CD4-positive, alpha-beta memory T cell (primary cell): Measurements from ENCODE around the gene GPX4. TPM values are rescaled to one million over a fixed set of nuclear protein-coding genes. Genes with fewer than 3 reads are reported as not detected.

Experiments used
- CTCF ChIA-PET: fragments of 350-600 bp; sonication (Branson Sonifier 250); formaldehyde crosslinking; loops from one replicate; lab custom pipeline; 2021; ENCODE audit warnings: inconsistent platforms; ENCODE audit not compliant: partially characterized antibody; lab: Charles Lee
- POLR2A ChIA-PET: fragments of 350-600 bp; sonication (Branson Sonifier 250); formaldehyde crosslinking; loops from one replicate; lab custom pipeline; 2021; ENCODE audit not compliant: partially characterized antibody; lab: Charles Lee
- DNase-seq, 5 donors: peaks; one replicate each; pipeline versions ENCODE4 v3.0.0 to v3.0.0-alpha.2; 2020 to 2022; ENCODE audit warnings: mixed read lengths in 1 of 5
- H3K27ac ChIP-seq: one replicate; pipeline ENCODE4 v1.7.0; 2013; ENCODE audit warnings: low read depth, low read length
- H3K27me3 ChIP-seq: 2 replicates; pipeline ENCODE4 v1.7.0; 2013; ENCODE audit warnings: mild to moderate bottlenecking, low read length, moderate library complexity; ENCODE audit not compliant: insufficient read depth
- H3K36me3 ChIP-seq: 2 replicates; pipeline ENCODE4 v1.7.0; 2013; ENCODE audit warnings: mild to moderate bottlenecking, low read length, moderate library complexity; ENCODE audit not compliant: insufficient read depth
- H3K4me1 ChIP-seq: 2 replicates; pipeline ENCODE4 v1.7.0; 2013; ENCODE audit warnings: mild to moderate bottlenecking, low read length, moderate library complexity; ENCODE audit not compliant: insufficient read depth
- H3K4me3 ChIP-seq, 2 donors: one replicate each; pipeline ENCODE4 v1.7.0; 2013; ENCODE audit warnings: low read length in 2 of 2, mild to moderate bottlenecking in 1 of 2
- H3K9me3 ChIP-seq, 2 donors: one replicate each; pipeline ENCODE4 v1.7.0; 2013; ENCODE audit warnings: low read length in 2 of 2, control low read depth in 1 of 2; ENCODE audit not compliant: control insufficient read depth in 1 of 2
- H3K27ac Mint-ChIP-seq, 7 donors: one replicate each; pipeline ENCODE4 v1.8.0; 2020 to 2021; ENCODE audit warnings: mixed read lengths in 7 of 7, mild to moderate bottlenecking in 6 of 7, inconsistent platforms in 3 of 7, moderate library complexity in 3 of 7
- H3K27me3 Mint-ChIP-seq, 2 donors: one replicate each; pipeline ENCODE4 v1.8.0; 2020 to 2021; ENCODE audit warnings: mixed read lengths in 2 of 2
- H3K36me3 Mint-ChIP-seq, 2 donors: one replicate each; pipeline ENCODE4 v1.8.0; 2020 to 2021; ENCODE audit warnings: mixed read lengths in 2 of 2, inconsistent platforms in 1 of 2, mild to moderate bottlenecking in 1 of 2
- H3K4me1 Mint-ChIP-seq, 4 donors: one replicate each; pipeline ENCODE4 v1.8.0; 2020 to 2021; ENCODE audit warnings: mixed read lengths in 4 of 4, mild to moderate bottlenecking in 1 of 4
- H3K4me3 Mint-ChIP-seq, 8 donors: one replicate each; pipeline ENCODE4 v1.8.0; 2020 to 2021; ENCODE audit warnings: mixed read lengths in 8 of 8, mild to moderate bottlenecking in 7 of 8, moderate library complexity in 6 of 8, inconsistent platforms in 3 of 8
- H3K9me3 Mint-ChIP-seq, 8 donors: one replicate each; pipeline ENCODE4 v1.8.0; 2020 to 2021; ENCODE audit warnings: mixed read lengths in 8 of 8, mild to moderate bottlenecking in 5 of 8, inconsistent platforms in 3 of 8, moderate library complexity in 1 of 8
- intact Hi-C: fragments of 100-400 bp; cut with micrococcal nuclease; formaldehyde crosslinking; loops from one replicate; pipeline ENCODE4 v1.15.1; 2023
- polyA plus RNA-seq, 2 donors: library from polyadenylated mRNA; unstranded; fragments of 300-500 nt; fragmentation: Illumina TruSeq; gene quantifications; one replicate each; pipeline ENCODE4 v1.2.3, GENCODE V29; 2021
- total RNA-seq, 2 experiments: library from RNA; stranded (reverse); gene quantifications; one replicate each; pipeline ENCODE4 v1.2.3, GENCODE V29; 2021

Gene GPX4
- total and polyA plus RNA-seq, 4 experiments from 2014 or later: 210 to 406 (median 310) TPM

DNA sequence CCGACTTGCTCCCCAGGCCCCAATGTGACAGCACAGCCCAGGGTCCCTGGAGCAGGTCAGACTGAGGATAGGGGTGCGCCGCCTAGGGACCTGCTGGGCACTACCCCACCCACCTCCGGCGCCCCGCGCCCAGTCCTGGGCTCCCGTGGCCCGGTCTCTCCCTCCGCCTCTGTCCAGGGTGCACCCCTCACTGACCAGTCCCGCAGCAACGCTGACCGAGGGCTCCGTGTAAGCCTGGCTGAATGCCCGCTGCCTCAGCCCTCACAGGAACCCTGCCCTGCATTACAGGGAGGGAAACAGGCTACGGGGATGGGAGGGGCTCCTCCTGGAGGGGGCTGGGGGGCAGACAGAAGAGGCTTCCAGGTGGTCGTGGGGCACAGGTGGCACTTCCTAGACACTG is 31.7 kb downstream of the GPX4 start:
- no peak for DNase-seq
- Mint-ChIP-seq H3K27ac (peak overlapping the region in 2 of 7 donors; percentile 75 to 94), H3K27me3 (no peaks in the 10 kb centered on the region), H3K9me3 (peaks cover 0 to 2% (median 0%) of the 10 kb centered on the region in 8 donors), H3K4me3 (no peak overlapping the region), H3K4me1 (peaks cover 9 to 25% (median 13%) of the 10 kb centered on the region in 4 donors), H3K36me3 (peaks cover 11 to 16% of the 10 kb centered on the region in 2 donors)
- ChIA-PET CTCF (no interaction called here), POLR2A (interaction anchor here (0.5 kb wide), 1 partner anchor 59 kb away, joined by 3 read pairs; no protein-coding TSS in a partner anchor)
- no peaks in the 10 kb centered on the region for H3K36me3 ChIP-seq
- H3K27me3 ChIP-seq: no peaks in the 10 kb centered on the region
- H3K9me3 ChIP-seq: no peaks in the 10 kb centered on the region
- intact Hi-C loops: no loop called here
- H3K4me3 ChIP-seq: no peak overlapping the region
- peaks cover 33% of the 10 kb centered on the region for H3K4me1 ChIP-seq
- no peak overlapping the region for H3K27ac ChIP-seq

DNA sequence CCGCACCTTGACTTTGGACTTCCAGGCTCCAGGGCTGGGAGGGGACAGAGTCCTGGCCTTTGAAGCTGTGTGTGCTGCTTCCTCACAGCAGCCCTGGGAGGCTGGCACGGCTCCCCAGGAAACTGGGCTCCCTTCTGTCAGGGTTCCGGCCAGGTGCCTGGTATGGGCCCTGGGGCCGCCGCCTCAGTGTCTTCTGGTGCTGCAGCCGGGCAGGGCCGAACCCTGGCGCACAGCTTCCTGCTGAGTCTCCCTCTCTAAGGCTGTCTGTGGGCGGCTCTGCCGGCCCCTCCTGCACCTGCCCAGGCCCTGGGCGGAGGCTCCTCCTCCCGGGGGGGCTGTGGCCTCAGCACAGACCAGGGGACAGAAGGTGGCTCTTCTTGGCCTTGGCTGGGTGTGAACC is 32.4 kb downstream of the GPX4 start:
- peaks cover 9 to 19% (median 11%) of the 10 kb centered on the region in 4 donors for H3K4me1 Mint-ChIP-seq
- no peak for DNase-seq
- Histone ChIP-seq H3K27ac (no peak overlapping the region), H3K4me1 (peaks cover 26% of the 10 kb centered on the region), H3K9me3 (no peaks in the 10 kb centered on the region), H3K4me3 (no peak overlapping the region), H3K36me3 (no peaks in the 10 kb centered on the region), H3K27me3 (no peaks in the 10 kb centered on the region)
- peak overlapping the region in 3 of 7 donors; percentile 52 to 94 (median 70) for H3K27ac Mint-ChIP-seq
- ChIA-PET POLR2A (no interaction called here), CTCF (no interaction called here)
- H3K4me3 Mint-ChIP-seq: peak overlapping the region in 1 of 8 donors; percentile 65
- peaks cover 11% of the 10 kb centered on the region in 2 donors for H3K36me3 Mint-ChIP-seq
- no peaks in the 10 kb centered on the region for H3K9me3 Mint-ChIP-seq
- H3K27me3 Mint-ChIP-seq: no peaks in the 10 kb centered on the region
- intact Hi-C loops: no loop called here

DNA sequence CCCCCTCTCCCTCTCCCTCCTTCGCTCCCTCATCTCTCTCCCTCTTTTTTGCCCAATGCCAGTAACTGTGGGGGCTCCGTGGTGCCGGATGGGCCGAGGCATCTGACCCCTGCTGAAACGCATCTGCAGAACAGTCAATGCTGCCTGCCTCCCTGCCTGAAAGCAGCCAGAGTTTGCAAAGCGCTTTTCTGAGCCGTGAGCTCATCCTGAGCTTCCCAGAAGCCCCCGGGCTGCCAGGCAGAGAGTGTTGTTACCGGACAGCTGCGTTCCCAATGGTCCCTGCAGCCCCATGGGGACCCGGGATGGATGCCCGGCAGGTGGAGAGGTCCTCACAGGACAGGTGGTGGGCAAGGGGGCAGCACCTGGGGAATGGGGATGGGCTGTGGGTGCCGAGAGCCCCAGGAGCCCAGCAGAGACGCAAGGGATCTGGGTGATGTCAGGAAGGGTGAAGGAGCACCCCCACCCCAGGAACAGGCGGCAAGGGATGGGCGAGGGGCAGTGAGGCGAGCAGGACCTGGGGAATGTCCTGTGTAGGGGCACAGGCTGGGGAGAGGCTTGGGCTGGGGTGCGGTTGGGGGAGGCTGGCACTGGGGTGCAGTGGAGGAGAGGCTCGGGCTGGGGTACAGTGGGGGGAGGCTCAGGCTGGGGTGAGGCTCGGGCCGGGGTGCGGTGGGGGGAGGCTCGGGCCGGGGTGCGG is 33.0 kb downstream of the GPX4 start:
- Histone ChIP-seq H3K27me3 (no peaks in the 10 kb centered on the region), H3K27ac (no peak overlapping the region), H3K36me3 (no peaks in the 10 kb centered on the region), H3K4me3 (no peak overlapping the region), H3K4me1 (peaks cover 26% of the 10 kb centered on the region), H3K9me3 (no peaks in the 10 kb centered on the region)
- no peaks in the 10 kb centered on the region for H3K9me3 Mint-ChIP-seq
- ChIA-PET POLR2A (no interaction called here), CTCF (no interaction called here)
- peaks cover 11 to 12% of the 10 kb centered on the region in 2 donors for H3K36me3 Mint-ChIP-seq
- H3K4me1 Mint-ChIP-seq: peaks cover 9 to 16% (median 11%) of the 10 kb centered on the region in 4 donors
- H3K27ac Mint-ChIP-seq: peak overlapping the region in 4 of 7 donors; percentile 35 to 78 (median 61)
- DNase-seq: no peak
- H3K27me3 Mint-ChIP-seq: no peaks in the 10 kb centered on the region
- intact Hi-C loops: no loop called here
- peak overlapping the region in 1 of 8 donors; percentile 65 for H3K4me3 Mint-ChIP-seq

DNA sequence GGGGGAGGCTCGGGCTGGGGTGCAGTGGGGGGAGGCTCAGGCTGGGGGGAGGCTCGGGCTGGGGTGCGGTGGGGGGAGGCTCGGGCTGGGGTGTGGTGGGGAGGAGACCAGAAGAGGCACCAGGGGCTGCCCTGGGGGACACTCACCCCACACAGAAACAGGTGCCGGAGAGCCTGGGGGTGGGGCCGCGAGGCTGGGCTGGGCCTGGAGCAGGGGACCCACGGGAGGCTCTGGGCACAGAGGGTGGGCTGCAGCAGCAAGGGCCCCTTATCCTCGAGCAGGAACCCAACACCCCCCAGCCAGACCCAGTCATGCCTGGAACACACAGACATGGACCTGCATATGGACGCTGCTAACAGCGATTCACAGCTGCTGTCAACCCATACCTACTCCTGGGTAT is 34.3 kb downstream of the GPX4 start:
- CTCF ChIA-PET: no interaction called here
- H3K4me1 Mint-ChIP-seq: peaks cover 10 to 16% (median 11%) of the 10 kb centered on the region in 4 donors
- no peaks in the 10 kb centered on the region for H3K27me3 Mint-ChIP-seq
- H3K27ac ChIP-seq: no peak overlapping the region
- H3K4me1 ChIP-seq: peaks cover 17% of the 10 kb centered on the region
- H3K9me3 Mint-ChIP-seq: peaks cover 0 to 4% (median 0%) of the 10 kb centered on the region in 8 donors
- no peak overlapping the region for H3K4me3 ChIP-seq
- H3K4me3 Mint-ChIP-seq: no peak overlapping the region
- no peaks in the 10 kb centered on the region for H3K36me3 ChIP-seq
- DNase-seq: no peak
- H3K27ac Mint-ChIP-seq: no peak overlapping the region
- intact Hi-C loops: no loop called here
- H3K36me3 Mint-ChIP-seq: peaks cover 18 to 21% of the 10 kb centered on the region in 2 donors
- no peaks in the 10 kb centered on the region for H3K27me3 ChIP-seq
- no peaks in the 10 kb centered on the region for H3K9me3 ChIP-seq
- POLR2A ChIA-PET: no interaction called here

DNA sequence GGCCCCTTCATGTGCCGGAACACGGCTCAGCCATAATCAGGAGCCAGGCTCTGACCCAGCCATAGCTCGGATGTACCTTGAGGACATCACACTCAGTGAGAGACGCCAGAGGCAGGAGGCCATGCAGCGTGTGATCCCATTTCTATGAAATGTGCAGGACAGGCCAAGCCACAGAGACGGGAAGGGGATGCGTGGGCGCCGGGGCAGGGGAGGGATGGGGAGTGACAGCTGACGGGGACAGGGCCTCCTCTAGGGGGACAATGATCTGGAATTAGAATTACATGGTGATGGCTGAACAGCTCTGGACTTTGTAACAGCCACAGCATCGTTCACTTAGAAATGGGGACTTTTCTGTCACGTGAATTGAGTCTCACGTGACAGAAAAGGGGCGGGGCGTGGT is 35.3 kb downstream of the GPX4 start:
- H3K36me3 ChIP-seq: no peaks in the 10 kb centered on the region
- H3K4me3 ChIP-seq: no peak overlapping the region
- no peaks in the 10 kb centered on the region for H3K27me3 Mint-ChIP-seq
- peaks cover 9% of the 10 kb centered on the region for H3K4me1 ChIP-seq
- no peak overlapping the region for H3K27ac ChIP-seq
- no peaks in the 10 kb centered on the region for H3K9me3 ChIP-seq
- ChIA-PET POLR2A (interaction anchor here (1.3 kb wide), 1 partner anchor 8 kb away, joined by 5 read pairs; no protein-coding TSS in a partner anchor), CTCF (no interaction called here)
- intact Hi-C loops: no loop called here
- H3K36me3 Mint-ChIP-seq: peaks cover 18 to 26% of the 10 kb centered on the region in 2 donors
- no peak overlapping the region for H3K4me3 Mint-ChIP-seq
- H3K9me3 Mint-ChIP-seq: peaks cover 0 to 4% (median 0%) of the 10 kb centered on the region in 8 donors
- H3K27me3 ChIP-seq: no peaks in the 10 kb centered on the region
- DNase-seq: no peak
- peaks cover 5 to 8% (median 6%) of the 10 kb centered on the region in 4 donors for H3K4me1 Mint-ChIP-seq
- H3K27ac Mint-ChIP-seq: peak overlapping the region in 1 of 7 donors; percentile 24

DNA sequence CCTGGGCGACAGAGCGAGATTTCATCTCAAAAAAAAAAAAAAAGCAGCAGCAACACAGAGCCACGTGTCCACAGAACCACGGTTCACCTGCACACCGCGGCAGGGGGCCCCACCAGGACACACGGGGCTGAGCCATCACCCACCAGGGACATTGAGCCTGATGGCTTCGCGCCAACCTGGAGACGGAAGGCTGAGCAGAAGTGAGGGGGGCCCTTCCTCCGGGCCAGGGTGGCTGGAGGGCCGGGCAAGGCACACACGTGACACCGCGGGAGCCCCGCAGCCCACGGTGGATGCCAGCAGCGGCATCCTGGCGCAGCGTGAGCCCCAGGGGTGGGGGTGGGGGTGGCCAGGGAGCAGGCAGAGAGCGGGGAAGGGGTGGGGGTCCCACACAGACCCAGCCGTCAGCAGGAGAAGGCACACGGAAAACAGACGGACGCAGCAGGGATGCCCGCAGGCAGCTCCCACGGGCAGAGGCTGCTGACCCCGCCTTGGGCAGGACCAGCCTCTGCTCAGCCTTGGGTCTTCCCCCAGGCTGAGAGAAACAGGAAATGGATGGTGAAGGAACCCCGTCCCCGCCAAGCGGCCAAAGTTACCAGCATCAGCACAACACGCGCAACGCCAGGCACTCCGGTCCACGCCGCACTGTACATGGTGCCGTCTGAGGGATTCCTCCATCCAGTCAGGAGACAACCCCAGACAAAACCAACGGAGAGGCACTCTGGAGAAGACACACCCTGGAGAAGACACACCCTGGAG is 36.7 kb downstream of the GPX4 start:
- POLR2A ChIA-PET: interaction anchor here (0.6 to 1.3 kb wide), 3 partner anchors 10 to 52 kb away, joined by 3 to 5 read pairs (median 3); no protein-coding TSS in a partner anchor
- Histone ChIP-seq H3K27ac (no peak overlapping the region), H3K36me3 (no peaks in the 10 kb centered on the region), H3K4me3 (no peak overlapping the region), H3K27me3 (no peaks in the 10 kb centered on the region), H3K9me3 (no peaks in the 10 kb centered on the region), H3K4me1 (peaks cover 6% of the 10 kb centered on the region)
- intact Hi-C loops: no loop called here
- no peaks in the 10 kb centered on the region for H3K27me3 Mint-ChIP-seq
- H3K4me1 Mint-ChIP-seq: peaks cover 3 to 11% (median 9%) of the 10 kb centered on the region in 4 donors
- no peak for DNase-seq
- peak overlapping the region in 3 of 7 donors; percentile 12 to 43 (median 22) for H3K27ac Mint-ChIP-seq
- peaks cover 25 to 36% of the 10 kb centered on the region in 2 donors for H3K36me3 Mint-ChIP-seq
- CTCF ChIA-PET: interaction anchor here (0.8 kb wide), 1 partner anchor 10 kb away, joined by 3 read pairs; no protein-coding TSS in a partner anchor
- no peak overlapping the region for H3K4me3 Mint-ChIP-seq
- peaks cover 0 to 4% (median 0%) of the 10 kb centered on the region in 8 donors for H3K9me3 Mint-ChIP-seq

DNA sequence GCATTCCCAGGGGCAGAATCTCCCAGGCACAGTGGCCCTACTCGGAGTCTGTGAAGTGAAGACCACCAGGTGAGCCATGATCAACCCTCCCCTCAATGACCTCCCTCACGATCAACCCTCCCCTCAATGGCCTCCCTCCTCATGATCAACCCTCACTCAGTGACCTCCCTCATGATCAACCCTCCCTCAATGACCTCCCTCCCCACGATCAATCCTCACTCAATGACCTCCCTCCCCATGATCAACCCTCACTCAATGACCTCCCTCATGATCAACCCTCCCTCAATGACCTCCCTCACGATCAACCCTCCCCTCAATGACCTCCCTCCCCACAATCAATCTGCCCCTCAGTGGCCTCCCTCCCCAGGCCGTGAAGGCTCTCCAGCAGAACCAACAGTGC is 38.1 kb downstream of the GPX4 start:
- H3K27ac Mint-ChIP-seq: peak overlapping the region in 5 of 7 donors; percentile 0 to 25 (median 9)

More for the DNA sequence above, 38.1 kb downstream of the GPX4 start:
- Mint-ChIP-seq H3K4me3 (no peak overlapping the region), H3K27me3 (no peaks in the 10 kb centered on the region), H3K9me3 (peaks cover 0 to 4% (median 0%) of the 10 kb centered on the region in 8 donors), H3K4me1 (peaks cover 3 to 10% (median 6%) of the 10 kb centered on the region in 4 donors), H3K36me3 (peaks cover 32 to 36% of the 10 kb centered on the region in 2 donors)
- Histone ChIP-seq H3K4me1 (no peaks in the 10 kb centered on the region), H3K9me3 (no peaks in the 10 kb centered on the region), H3K36me3 (no peaks in the 10 kb centered on the region), H3K27ac (no peak overlapping the region), H3K27me3 (no peaks in the 10 kb centered on the region), H3K4me3 (no peak overlapping the region)
- no peak for DNase-seq
- CTCF ChIA-PET: no interaction called here
- intact Hi-C loops: no loop called here
- POLR2A ChIA-PET: no interaction called here
